HL-60 (cell line): ENCODE data around the gene ARHGAP26.

Source experiments
- CTCF ChIP-seq: IDR thresholded peaks from one replicate; pipeline ENCODE4 v1.5.1; 2011; ENCODE audit warnings: low read length, control low read depth, inconsistent platforms; ENCODE audit not compliant: insufficient read depth
- GABPA ChIP-seq: IDR thresholded peaks from 2 replicates; pipeline ENCODE4 v1.6.1; 2012; ENCODE audit warnings: low read depth
- POLR2AphosphoS5 ChIP-seq: IDR thresholded peaks from 2 replicates; pipeline ENCODE4 v1.6.1; 2012; ENCODE audit warnings: low read depth
- REST ChIP-seq: IDR thresholded peaks from 2 replicates; pipeline ENCODE4 v1.6.1; 2012; ENCODE audit warnings: low read depth; ENCODE audit not compliant: insufficient replicate concordance
- SPI1 ChIP-seq: IDR thresholded peaks from 2 replicates; pipeline ENCODE4 v1.6.1; 2012; ENCODE audit warnings: low read depth, mild to moderate bottlenecking, borderline replicate concordance

- no peak for TF ChIP-seq CTCF
- no peak for TF ChIP-seq POLR2AphosphoS5
- no peak for TF ChIP-seq GABPA
- TF ChIP-seq REST, result no peak
- no peak for TF ChIP-seq SPI1
These were observed 200.4 kb downstream of the ARHGAP26 start for GRCh38 chr5:142970440-142971030.
